ENCODE results near the gene PPP1R16B.
A peak's percentile ranks its signal among the peaks of the same experiment; 100 is the strongest.

PPP1R16B gene

GRCh38 chr20:38896009-38896594 is 90.6 kb downstream of the PPP1R16B start:
- no peak for DNase-seq (ENCODE audit: low spot score)

GRCh38 chr20:38897267-38897666 is 91.8 kb downstream of the PPP1R16B start:
- DNase-seq (ENCODE audit: low spot score), result no peak

GRCh38 chr20:38900606-38901005 is 95.1 kb downstream of the PPP1R16B start:
- no peak for DNase-seq (ENCODE audit: low spot score)

- no peak for DNase-seq (ENCODE audit: low spot score)
Measured at GRCh38 chr20:38902601-38903000, 97.1 kb downstream of the PPP1R16B start.

GRCh38 chr20:38903335-38903734 is 97.8 kb downstream of the PPP1R16B start:
- DNase-seq (ENCODE audit: low spot score), result no peak

- no peak for DNase-seq (ENCODE audit: low spot score)
Measured at GRCh38 chr20:38905375-38905774, 99.9 kb downstream of the PPP1R16B start.

- no peak for DNase-seq (ENCODE audit: low spot score)
Measured at GRCh38 chr20:38907918-38908677, 102.6 kb downstream of the PPP1R16B start.

- no peak for DNase-seq (ENCODE audit: low spot score)
Measured at GRCh38 chr20:38915355-38915754, 109.9 kb downstream of the PPP1R16B start.

- no peak for DNase-seq (ENCODE audit: low spot score)
Measured at GRCh38 chr20:38917657-38918056, 112.2 kb downstream of the PPP1R16B start.

- no peak for DNase-seq (ENCODE audit: low spot score)
Measured at GRCh38 chr20:38918172-38918571, 112.7 kb downstream of the PPP1R16B start.

GRCh38 chr20:38919683-38920082 is 114.2 kb downstream of the PPP1R16B start:
- DNase-seq (ENCODE audit: low spot score), result no peak

- DNase-seq (ENCODE audit: low spot score), result no peak
Measured at GRCh38 chr20:38920411-38920810, 114.9 kb downstream of the PPP1R16B start.

- DNase-seq (ENCODE audit: low spot score), result no peak
Measured at GRCh38 chr20:38920851-38921250, 115.4 kb downstream of the PPP1R16B start.

- DNase-seq (ENCODE audit: low spot score), result no peak
Measured at GRCh38 chr20:38924718-38925117, 119.2 kb downstream of the PPP1R16B start.

GRCh38 chr20:38926142-38926933 is 120.8 kb downstream of the PPP1R16B start, which contains the start of gene FAM83D:
TSS of gene FAM83D (plus strand) at chr20:38926417. CDS start at chr20:38926443, 26 bp downstream.
- peak; percentile 100 for DNase-seq (ENCODE audit: low spot score)

GRCh38 chr20:38926934-38927616 is 121.6 kb downstream of the PPP1R16B start:
- no peak for DNase-seq (ENCODE audit: low spot score)

- no peak for DNase-seq (ENCODE audit: low spot score)
Measured at GRCh38 chr20:38927902-38928578, 122.5 kb downstream of the PPP1R16B start.

- no peak for DNase-seq (ENCODE audit: low spot score)
Measured at GRCh38 chr20:38930242-38930569, 124.7 kb downstream of the PPP1R16B start.

- no peak for DNase-seq (ENCODE audit: low spot score)
Measured at GRCh38 chr20:38931984-38932383, 126.5 kb downstream of the PPP1R16B start.

- no peak for DNase-seq (ENCODE audit: low spot score)
Measured at GRCh38 chr20:38932457-38933120, 127.1 kb downstream of the PPP1R16B start.

- no peak for DNase-seq (ENCODE audit: low spot score)
Measured at GRCh38 chr20:38934530-38934929, 129.0 kb downstream of the PPP1R16B start.

Data from iPS-NIHi11 (cell line).